Measurements from ENCODE around the gene OXSM.

DNA sequence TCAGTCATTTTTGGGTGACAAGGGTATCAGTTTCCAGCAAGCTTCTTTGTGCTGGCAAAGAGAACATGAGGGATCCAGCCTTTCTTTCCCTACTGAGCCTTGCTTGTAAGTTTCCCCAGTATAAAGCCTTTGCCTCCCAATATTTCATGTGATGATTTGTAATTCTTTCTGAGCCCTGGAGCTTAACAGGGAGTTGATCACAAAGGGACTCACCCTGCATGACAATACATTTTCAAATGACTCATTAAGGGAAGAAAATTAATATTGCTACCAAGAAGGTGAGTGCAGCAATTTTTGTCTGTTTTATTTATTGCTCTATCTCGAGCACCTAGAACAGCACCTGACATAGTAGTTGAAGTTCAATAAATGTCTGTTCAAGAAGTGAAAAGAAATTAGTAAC, 27.7 kb downstream of the OXSM start:
- TF ChIP-seq CTCF (IDR thresholded peaks at IDR 0.05) (no peak), POLR2A (IDR thresholded peaks at IDR 0.05) (no peak)

Data from right lobe of liver (tissue), 4 donors.